Uterus (tissue), 2 donors: ENCODE data around the gene PTGER2.

Experiments used
- POLR2A ChIP-seq, 2 donors: fragments of 450-650 bp; IDR thresholded peaks; one replicate each; pipeline ENCODE4 v1.6.1; 2016; ENCODE audit warnings: antibody characterized with exemption in 2 of 2, mild to moderate bottlenecking in 1 of 2, moderate library complexity in 1 of 2
- TF ChIP-seq, protein P1 (sequence below), 4 experiments: fragments of 200-600 bp in 2 of 4; fragments of 450-650 bp in 2 of 4; sonication (generic) in 2 of 4; IDR thresholded peaks; one replicate each; pipeline ENCODE4 v1.5.1; 2016 to 2019; ENCODE audit warnings: antibody characterized with exemption in 4 of 4, mild to moderate bottlenecking in 2 of 4, moderate library complexity in 1 of 4

GRCh38 chr14:52277552-52277951, 36.6 kb upstream of the PTGER2 start:
- TF ChIP-seq, protein P1, sequence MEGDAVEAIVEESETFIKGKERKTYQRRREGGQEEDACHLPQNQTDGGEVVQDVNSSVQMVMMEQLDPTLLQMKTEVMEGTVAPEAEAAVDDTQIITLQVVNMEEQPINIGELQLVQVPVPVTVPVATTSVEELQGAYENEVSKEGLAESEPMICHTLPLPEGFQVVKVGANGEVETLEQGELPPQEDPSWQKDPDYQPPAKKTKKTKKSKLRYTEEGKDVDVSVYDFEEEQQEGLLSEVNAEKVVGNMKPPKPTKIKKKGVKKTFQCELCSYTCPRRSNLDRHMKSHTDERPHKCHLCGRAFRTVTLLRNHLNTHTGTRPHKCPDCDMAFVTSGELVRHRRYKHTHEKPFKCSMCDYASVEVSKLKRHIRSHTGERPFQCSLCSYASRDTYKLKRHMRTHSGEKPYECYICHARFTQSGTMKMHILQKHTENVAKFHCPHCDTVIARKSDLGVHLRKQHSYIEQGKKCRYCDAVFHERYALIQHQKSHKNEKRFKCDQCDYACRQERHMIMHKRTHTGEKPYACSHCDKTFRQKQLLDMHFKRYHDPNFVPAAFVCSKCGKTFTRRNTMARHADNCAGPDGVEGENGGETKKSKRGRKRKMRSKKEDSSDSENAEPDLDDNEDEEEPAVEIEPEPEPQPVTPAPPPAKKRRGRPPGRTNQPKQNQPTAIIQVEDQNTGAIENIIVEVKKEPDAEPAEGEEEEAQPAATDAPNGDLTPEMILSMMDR (IDR thresholded peaks at IDR 0.05) = no peak
- TF ChIP-seq POLR2A (IDR thresholded peaks at IDR 0.05) = no peak
